Uterus (tissue), 4 donors: ENCODE data around the gene KRT4. TPM values are rescaled to one million over a fixed set of nuclear protein-coding genes. Genes with fewer than 3 reads are reported as not detected.

ENCODE experiments used
- DNase-seq, 2 donors: peaks; one replicate each; pipeline ENCODE4 v3.0.0-alpha.2; 2019 to 2020
- H3K27ac ChIP-seq, 2 donors: fragments of 200-600 bp; sonication (generic); 1 replicate in 1 of 2; 2 replicates in 1 of 2; pipeline ENCODE4 v1.5.1; 2016 to 2018
- H3K27me3 ChIP-seq, 2 donors: fragments of 200-600 bp; sonication (generic); one replicate each; pipeline ENCODE4 v1.5.1; 2018 to 2019; ENCODE audit warnings: control low read depth in 1 of 2
- H3K36me3 ChIP-seq, 2 donors: fragments of 200-600 bp; sonication (generic); one replicate each; pipeline ENCODE4 v1.5.1; 2019; ENCODE audit warnings: control low read depth in 1 of 2
- H3K4me1 ChIP-seq, 2 donors: fragments of 200-600 bp; sonication (generic); one replicate each; pipeline ENCODE4 v1.5.1; 2018 to 2019; ENCODE audit warnings: control low read depth in 1 of 2
- H3K4me3 ChIP-seq, 2 donors: fragments of 200-600 bp; sonication (generic); 1 replicate in 1 of 2; 2 replicates in 1 of 2; pipeline ENCODE4 v1.5.1; 2018 to 2019; ENCODE audit warnings: mild to moderate bottlenecking in 1 of 2
- H3K9me3 ChIP-seq, 2 donors: fragments of 200-600 bp; sonication (generic); one replicate each; pipeline ENCODE4 v1.5.1; 2019; ENCODE audit warnings: control low read depth in 1 of 2
- CTCF ChIP-seq, 4 experiments: fragments of 200-600 bp in 2 of 4; fragments of 450-650 bp in 2 of 4; sonication (generic) in 2 of 4; IDR thresholded peaks; one replicate each; pipeline ENCODE4 v1.5.1; 2016 to 2019; ENCODE audit warnings: antibody characterized with exemption in 4 of 4, mild to moderate bottlenecking in 2 of 4, moderate library complexity in 1 of 4
- POLR2A ChIP-seq, 2 donors: fragments of 450-650 bp; IDR thresholded peaks; one replicate each; pipeline ENCODE4 v1.6.1; 2016; ENCODE audit warnings: antibody characterized with exemption in 2 of 2, mild to moderate bottlenecking in 1 of 2, moderate library complexity in 1 of 2
- intact Hi-C: fragments of 100-400 bp; cut with DNase I; formaldehyde crosslinking; loops from one replicate; pipeline ENCODE4 v1.15.1; 2023; ENCODE audit warnings: low total_unique reads
- total RNA-seq, 4 donors: library from RNA; depleted of rRNA in 3 of 4; stranded (reverse); fragments of >200 nt in 3 of 4; gene quantifications; one replicate each; pipeline versions ENCODE4 v1.1.0 to v1.2.4, GENCODE V29; 2014 to 2023
- donor health status: DM: yes; HTN: yes; CAD: no.

Gene KRT4
- total RNA-seq, 4 donors from 2014 or later, result not detected

- Histone ChIP-seq H3K4me1 (no peaks in the 10 kb centered on the region), H3K27me3 (no peaks in the 10 kb centered on the region), H3K36me3 (no peaks in the 10 kb centered on the region), H3K27ac (no peak overlapping the region), H3K4me3 (no peak overlapping the region), H3K9me3 (no peaks in the 10 kb centered on the region)
- no peak for DNase-seq
- TF ChIP-seq POLR2A (IDR thresholded peaks at IDR 0.05), result no peak
- no peak for TF ChIP-seq CTCF (IDR thresholded peaks at IDR 0.05)
- intact Hi-C loops, result no loop called here
These were observed 3.2 kb upstream of the KRT4 start for GRCh38 chr12:52817003-52817698.

GRCh38 chr12:52815676-52816588 lies 2.0 kb upstream of the KRT4 start:
- Histone ChIP-seq H3K4me3 (no peak overlapping the region), H3K36me3 (no peaks in the 10 kb centered on the region), H3K9me3 (no peaks in the 10 kb centered on the region), H3K27me3 (no peaks in the 10 kb centered on the region), H3K4me1 (no peaks in the 10 kb centered on the region), H3K27ac (no peak overlapping the region)
- intact Hi-C loops, result no loop called here
- TF ChIP-seq CTCF (IDR thresholded peaks at IDR 0.05) (no peak), POLR2A (IDR thresholded peaks at IDR 0.05) (no peak)
- no peak for DNase-seq

GRCh38 chr12:52815161-52815560 lies 1.2 kb upstream of the KRT4 start:
- Histone ChIP-seq H3K9me3 (no peaks in the 10 kb centered on the region), H3K36me3 (no peaks in the 10 kb centered on the region), H3K27ac (no peak overlapping the region), H3K4me1 (no peaks in the 10 kb centered on the region), H3K27me3 (no peaks in the 10 kb centered on the region), H3K4me3 (no peak overlapping the region)
- no peak for TF ChIP-seq CTCF (IDR thresholded peaks at IDR 0.05)
- TF ChIP-seq POLR2A (IDR thresholded peaks at IDR 0.05), result no peak
- DNase-seq, result no peak
- intact Hi-C loops, result no loop called here

- Histone ChIP-seq H3K36me3 (no peaks in the 10 kb centered on the region), H3K27ac (no peak overlapping the region), H3K4me3 (no peak overlapping the region), H3K4me1 (no peaks in the 10 kb centered on the region), H3K27me3 (no peaks in the 10 kb centered on the region), H3K9me3 (no peaks in the 10 kb centered on the region)
- intact Hi-C loops, result no loop called here
- no peak for DNase-seq
- TF ChIP-seq CTCF (IDR thresholded peaks at IDR 0.05), result no peak
These were observed 817 bp upstream of the KRT4 start for GRCh38 chr12:52814710-52815155.

- Histone ChIP-seq H3K27ac (no peak overlapping the region), H3K36me3 (no peaks in the 10 kb centered on the region), H3K27me3 (no peaks in the 10 kb centered on the region), H3K4me3 (no peak overlapping the region), H3K4me1 (no peaks in the 10 kb centered on the region), H3K9me3 (no peaks in the 10 kb centered on the region)
- intact Hi-C loops, result no loop called here
- DNase-seq, result no peak
- TF ChIP-seq CTCF (IDR thresholded peaks at IDR 0.05) (no peak), POLR2A (IDR thresholded peaks at IDR 0.05) (no peak)
These were observed 605 bp downstream of the KRT4 start for GRCh38 chr12:52813203-52813819.
